DND-41 (cell line): Measurements from ENCODE around the gene CIRBP.

Source experiments
- CTCF ChIP-seq: IDR thresholded peaks from 2 replicates; pipeline ENCODE4 v1.5.1; 2012; ENCODE audit warnings: borderline replicate concordance, low read length, moderate library complexity, mild to moderate bottlenecking; ENCODE audit not compliant: poor library complexity, severe bottlenecking; ENCODE audit errors: extremely low read depth
- EZH2 ChIP-seq: IDR thresholded peaks from 3 replicates; pipeline ENCODE4 v1.6.1; 2012; ENCODE audit warnings: borderline replicate concordance, low read depth, mild to moderate bottlenecking, moderate library complexity, low read length, inconsistent platforms; ENCODE audit not compliant: severe bottlenecking

- TF ChIP-seq CTCF (no peak), EZH2 (no peak)
Measured at GRCh38 chr19:1281569-1282287, 12.6 kb downstream of the CIRBP start.
